Rectal smooth muscle tissue (tissue), 1 donor: ENCODE results near the gene ZSWIM6.

Experiments used
- H3K27ac ChIP-seq: one replicate; pipeline ENCODE4 v1.7.0; 2013; ENCODE audit warnings: low read depth, low read length, inconsistent platforms
- H3K27me3 ChIP-seq: one replicate; pipeline ENCODE4 v1.7.0; 2013; ENCODE audit warnings: low read length; ENCODE audit not compliant: control insufficient read depth, insufficient read depth
- H3K36me3 ChIP-seq: one replicate; pipeline ENCODE4 v1.7.0; 2013; ENCODE audit warnings: low read length; ENCODE audit not compliant: control insufficient read depth, insufficient read depth
- H3K4me1 ChIP-seq: one replicate; pipeline ENCODE4 v1.7.0; 2013; ENCODE audit warnings: low read length; ENCODE audit not compliant: control insufficient read depth, insufficient read depth
- H3K4me3 ChIP-seq: one replicate; pipeline ENCODE4 v1.7.0; 2013; ENCODE audit warnings: low read length
- H3K9ac ChIP-seq: one replicate; pipeline ENCODE4 v1.7.0; 2013; ENCODE audit warnings: low read length

ZSWIM6 gene

DNA sequence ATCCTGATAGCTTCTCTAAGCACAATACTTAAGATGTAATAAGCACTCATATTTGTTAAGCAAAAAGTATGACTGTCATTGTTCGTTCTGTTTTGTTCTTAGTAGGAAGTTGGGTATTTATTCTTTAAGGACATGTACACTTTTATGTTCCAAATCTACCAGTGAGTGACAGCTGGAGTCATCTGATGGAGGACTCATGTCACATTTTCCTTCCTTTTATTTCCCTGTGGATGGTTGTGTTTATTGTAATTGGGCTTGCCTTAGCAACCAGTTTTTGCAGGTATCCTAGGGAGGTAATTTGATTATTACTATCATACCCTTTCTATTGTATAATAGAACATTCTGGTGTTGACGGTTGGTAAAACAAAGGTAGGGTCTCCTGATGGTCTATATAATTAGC is 145.7 kb downstream of the ZSWIM6 start:
- Histone ChIP-seq H3K27ac (no peak overlapping the region), H3K4me1 (no peaks in the 10 kb centered on the region), H3K4me3 (no peak overlapping the region), H3K9ac (no peak overlapping the region), H3K36me3 (no peaks in the 10 kb centered on the region), H3K27me3 (no peaks in the 10 kb centered on the region)

DNA sequence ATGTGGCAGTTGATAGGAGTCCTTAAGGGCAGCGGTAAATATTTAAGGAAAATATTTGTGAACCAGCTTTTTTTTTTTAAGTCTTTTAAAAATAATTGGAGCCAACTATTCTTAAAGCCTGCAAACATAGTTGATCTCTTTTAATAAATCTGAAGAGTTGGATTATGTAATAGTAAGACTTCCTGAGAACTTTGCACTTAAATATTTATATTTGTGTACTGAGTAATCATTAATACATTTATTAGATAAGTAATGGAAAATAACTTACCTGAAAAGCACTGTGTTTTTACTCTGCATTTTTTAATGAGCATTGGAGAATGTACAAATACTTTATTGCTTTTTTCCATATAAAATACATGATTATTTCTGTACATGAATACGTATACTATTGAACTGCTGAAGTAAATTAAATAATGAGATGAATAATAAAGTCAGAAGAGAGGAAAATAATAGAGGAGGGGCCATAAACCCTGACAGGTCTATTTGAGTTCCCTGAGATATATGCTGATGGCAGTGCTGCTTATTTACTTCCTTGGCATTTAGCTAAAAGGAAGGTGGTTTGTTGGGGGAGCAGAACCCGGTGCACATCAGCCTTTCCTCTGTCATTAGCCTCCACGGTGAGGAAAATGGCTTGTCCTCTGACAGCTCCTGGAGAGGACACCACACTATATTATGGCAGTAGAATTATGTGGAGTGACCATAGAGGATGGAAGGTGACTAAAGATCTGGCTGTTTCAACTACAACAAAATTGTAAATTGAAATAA is 148.0 kb downstream of the ZSWIM6 start:
- H3K27ac ChIP-seq = no peak overlapping the region
- H3K4me1 ChIP-seq = no peaks in the 10 kb centered on the region
- H3K9ac ChIP-seq = no peak overlapping the region
- no peaks in the 10 kb centered on the region for H3K36me3 ChIP-seq
- H3K4me3 ChIP-seq = no peak overlapping the region
- H3K27me3 ChIP-seq = no peaks in the 10 kb centered on the region

DNA sequence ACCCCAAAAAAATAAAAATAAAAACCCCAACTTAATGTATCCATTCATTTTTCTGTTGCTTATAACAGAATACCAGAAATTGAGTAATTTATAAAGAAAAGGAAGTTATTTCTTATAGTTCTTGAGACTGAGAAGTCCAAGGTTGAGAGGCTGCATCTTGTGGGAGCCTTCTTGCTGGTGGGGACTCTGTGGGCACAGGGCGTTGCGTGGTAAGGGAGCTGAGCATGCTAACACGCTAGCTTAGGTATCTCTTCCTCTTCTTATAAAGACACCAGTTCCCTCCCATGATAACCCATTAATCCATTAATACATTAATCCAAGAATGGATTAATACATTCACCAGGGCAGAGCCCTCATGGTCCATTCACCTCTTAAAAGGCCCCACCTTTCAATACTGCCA is 150.9 kb downstream of the ZSWIM6 start:
- Histone ChIP-seq H3K4me1 (no peaks in the 10 kb centered on the region), H3K4me3 (no peak overlapping the region), H3K36me3 (no peaks in the 10 kb centered on the region), H3K9ac (no peak overlapping the region), H3K27ac (no peak overlapping the region), H3K27me3 (no peaks in the 10 kb centered on the region)

DNA sequence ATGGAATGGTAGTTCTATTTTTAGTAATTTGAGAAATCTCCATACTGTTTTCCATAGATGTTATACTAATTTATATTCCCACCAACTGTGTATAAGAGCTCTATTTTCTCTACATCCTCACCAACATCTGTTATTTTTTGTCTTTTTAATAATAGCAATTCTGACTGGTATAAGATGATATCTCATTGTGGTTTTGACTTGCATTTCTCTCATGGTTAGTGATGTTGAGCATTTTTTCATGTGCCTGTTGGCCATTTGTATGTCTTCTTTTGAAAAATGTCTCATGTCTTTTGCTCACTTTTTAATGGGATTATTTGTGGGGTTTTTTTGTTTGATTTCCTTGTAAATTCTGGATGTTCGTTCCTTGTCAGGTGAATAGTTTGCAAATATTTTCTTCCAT is 154.4 kb downstream of the ZSWIM6 start:
- Histone ChIP-seq H3K9ac (no peak overlapping the region), H3K4me3 (no peak overlapping the region), H3K36me3 (no peaks in the 10 kb centered on the region), H3K27me3 (no peaks in the 10 kb centered on the region), H3K4me1 (peaks cover 2% of the 10 kb centered on the region), H3K27ac (no peak overlapping the region)

DNA sequence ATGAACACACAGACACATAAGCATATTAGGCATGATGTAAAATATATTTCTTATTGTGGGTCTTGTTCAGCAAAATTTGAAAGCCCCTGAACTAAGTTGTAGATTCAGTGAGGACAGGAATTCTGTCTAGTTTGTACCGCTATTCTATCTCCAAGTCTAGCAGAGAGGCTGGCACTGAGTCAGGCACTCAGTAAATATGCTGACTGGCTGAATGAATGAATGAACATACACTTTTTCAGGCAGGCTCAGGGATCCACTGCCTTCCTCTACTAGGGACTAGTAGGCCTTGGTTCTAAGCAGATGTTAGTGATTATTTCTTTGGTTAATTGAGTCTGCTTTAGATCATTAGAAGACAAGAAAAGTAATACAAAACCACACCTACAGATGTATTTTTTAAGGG is 157.5 kb downstream of the ZSWIM6 start:
- no peak overlapping the region for H3K4me3 ChIP-seq
- no peak overlapping the region for H3K27ac ChIP-seq
- H3K4me1 ChIP-seq = peaks cover 2% of the 10 kb centered on the region
- peaks cover 2% of the 10 kb centered on the region for H3K36me3 ChIP-seq
- H3K27me3 ChIP-seq = no peaks in the 10 kb centered on the region
- H3K9ac ChIP-seq = no peak overlapping the region

DNA sequence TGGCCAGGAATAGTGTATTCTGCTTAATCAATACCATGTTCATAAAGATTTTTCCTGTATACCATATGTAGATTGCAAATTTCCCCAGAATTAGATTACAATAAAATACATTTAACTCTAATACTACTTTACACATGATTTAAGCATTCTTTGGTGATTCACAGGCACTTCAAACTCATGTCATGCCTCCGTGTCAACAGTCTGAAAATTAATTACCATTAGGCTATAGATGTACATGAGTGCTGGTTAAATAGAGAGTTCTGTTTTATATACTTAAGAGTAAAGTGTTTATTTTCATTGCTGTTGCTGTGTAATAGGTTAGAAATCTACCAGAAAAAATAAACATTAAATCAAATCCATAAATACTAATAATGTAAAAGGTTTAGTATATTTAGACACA is 159.8 kb downstream of the ZSWIM6 start:
- Histone ChIP-seq H3K36me3 (peaks cover 2% of the 10 kb centered on the region), H3K27ac (no peak overlapping the region), H3K9ac (no peak overlapping the region), H3K27me3 (no peaks in the 10 kb centered on the region), H3K4me1 (peaks cover 8% of the 10 kb centered on the region), H3K4me3 (no peak overlapping the region)

DNA sequence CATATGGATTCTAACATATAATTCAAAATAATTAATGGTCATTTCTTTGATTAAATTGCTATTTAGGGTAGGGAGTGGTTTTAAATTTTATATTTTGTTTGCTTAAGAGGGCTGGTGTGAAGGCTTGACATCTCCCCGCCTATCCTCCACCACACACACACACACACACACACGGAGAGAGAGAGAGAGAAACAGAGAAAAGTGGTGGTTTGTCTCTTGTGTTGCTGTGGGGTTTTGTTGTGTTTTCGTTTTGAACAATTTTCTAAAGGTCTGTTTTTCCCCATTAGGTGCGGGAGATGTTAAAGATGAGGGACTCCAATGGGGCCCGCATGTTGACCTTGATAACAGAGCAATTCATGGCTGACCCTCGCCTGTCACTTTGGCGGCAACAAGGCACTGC is 161.9 kb downstream of the ZSWIM6 start:
- Histone ChIP-seq H3K4me3 (no peak overlapping the region), H3K4me1 (peaks cover 11% of the 10 kb centered on the region), H3K36me3 (peaks cover 2% of the 10 kb centered on the region), H3K27ac (no peak overlapping the region), H3K27me3 (no peaks in the 10 kb centered on the region), H3K9ac (no peak overlapping the region)

DNA sequence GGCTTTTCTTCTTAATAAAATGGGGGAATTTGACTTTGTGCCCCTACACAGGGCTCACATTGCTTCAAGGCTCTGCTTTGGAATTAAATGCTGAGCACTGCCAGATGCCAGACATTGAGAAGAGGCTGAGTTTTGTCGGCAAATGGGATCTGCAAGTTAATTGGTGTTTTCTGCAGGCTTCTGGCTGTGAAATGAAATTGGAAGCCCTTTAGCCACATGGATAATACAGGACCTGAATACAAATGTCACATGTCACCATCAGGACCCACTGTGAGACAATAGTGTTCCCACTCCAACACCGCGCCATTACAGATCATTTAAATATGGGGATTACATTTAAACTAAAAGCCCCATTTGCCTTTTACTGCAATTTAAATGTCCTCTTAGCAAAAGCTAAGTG is 164.4 kb downstream of the ZSWIM6 start:
- peaks cover 4% of the 10 kb centered on the region for H3K36me3 ChIP-seq
- H3K4me1 ChIP-seq = peaks cover 12% of the 10 kb centered on the region
- H3K27ac ChIP-seq = no peak overlapping the region
- no peak overlapping the region for H3K9ac ChIP-seq
- no peaks in the 10 kb centered on the region for H3K27me3 ChIP-seq
- H3K4me3 ChIP-seq = no peak overlapping the region

DNA sequence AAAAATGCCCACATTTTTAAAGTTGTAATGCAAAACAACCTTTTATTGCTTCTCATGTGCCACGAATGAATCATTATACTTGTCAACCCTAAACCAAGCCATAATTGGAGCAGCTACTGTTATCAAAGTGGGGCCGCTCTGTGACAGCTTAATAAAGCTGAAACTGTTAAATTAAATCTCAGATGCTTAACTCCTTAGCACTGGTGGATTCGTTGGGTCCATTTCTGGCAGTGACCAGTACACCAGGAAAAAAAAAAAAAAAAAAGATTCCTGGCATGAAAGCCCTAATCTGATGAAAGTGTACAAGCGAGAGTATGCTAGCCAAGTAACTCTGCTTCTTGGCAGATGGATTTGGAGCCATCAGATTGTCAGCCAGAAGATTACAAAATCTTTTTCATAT is 164.8 kb downstream of the ZSWIM6 start:
- Histone ChIP-seq H3K27me3 (no peaks in the 10 kb centered on the region), H3K36me3 (peaks cover 4% of the 10 kb centered on the region), H3K4me1 (peaks cover 12% of the 10 kb centered on the region), H3K9ac (no peak overlapping the region), H3K4me3 (no peak overlapping the region), H3K27ac (no peak overlapping the region)

DNA sequence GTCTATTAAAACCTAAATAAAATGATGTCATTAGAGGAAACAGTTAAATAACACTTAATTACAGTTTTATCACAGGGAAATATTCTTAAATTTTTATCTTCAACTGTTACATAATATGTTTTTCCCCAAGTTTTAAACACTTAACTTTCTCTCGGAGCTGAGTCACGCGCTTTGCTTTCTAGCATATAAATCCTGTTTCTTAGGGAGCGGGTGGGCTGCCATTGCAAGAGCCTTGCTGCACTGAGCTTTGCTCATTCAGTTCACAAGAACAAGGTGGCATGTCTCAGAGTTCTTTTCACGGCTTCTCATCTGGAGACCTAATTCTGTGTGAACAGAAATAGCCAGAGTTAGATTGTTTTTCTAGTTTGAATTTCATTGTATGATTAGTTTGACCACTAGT is 166.1 kb downstream of the ZSWIM6 start:
- no peak overlapping the region for H3K9ac ChIP-seq
- H3K4me1 ChIP-seq = peaks cover 12% of the 10 kb centered on the region
- no peaks in the 10 kb centered on the region for H3K27me3 ChIP-seq
- H3K4me3 ChIP-seq = no peak overlapping the region
- H3K27ac ChIP-seq = no peak overlapping the region
- peaks cover 4% of the 10 kb centered on the region for H3K36me3 ChIP-seq

DNA sequence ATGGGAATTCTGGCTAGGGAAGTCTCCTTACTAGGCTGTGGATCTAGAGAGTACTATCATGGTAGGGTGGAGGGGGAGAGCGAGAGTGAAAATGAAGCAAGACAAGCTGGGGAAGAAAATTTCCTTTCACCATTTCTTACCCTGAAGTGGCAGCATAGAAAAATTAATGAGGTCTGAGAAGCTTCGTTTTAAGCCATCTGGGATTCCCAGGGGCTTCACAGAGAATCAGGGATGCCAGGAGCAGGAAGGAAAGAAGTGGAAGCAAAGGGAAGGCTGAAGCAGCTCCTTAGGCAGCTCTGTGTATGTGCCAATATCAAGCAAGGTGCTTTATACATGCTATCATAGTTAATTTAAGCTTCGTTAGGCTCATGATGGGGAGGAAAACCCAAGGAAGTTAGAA is 169.9 kb downstream of the ZSWIM6 start:
- no peak overlapping the region for H3K9ac ChIP-seq
- no peak overlapping the region for H3K27ac ChIP-seq

DNA sequence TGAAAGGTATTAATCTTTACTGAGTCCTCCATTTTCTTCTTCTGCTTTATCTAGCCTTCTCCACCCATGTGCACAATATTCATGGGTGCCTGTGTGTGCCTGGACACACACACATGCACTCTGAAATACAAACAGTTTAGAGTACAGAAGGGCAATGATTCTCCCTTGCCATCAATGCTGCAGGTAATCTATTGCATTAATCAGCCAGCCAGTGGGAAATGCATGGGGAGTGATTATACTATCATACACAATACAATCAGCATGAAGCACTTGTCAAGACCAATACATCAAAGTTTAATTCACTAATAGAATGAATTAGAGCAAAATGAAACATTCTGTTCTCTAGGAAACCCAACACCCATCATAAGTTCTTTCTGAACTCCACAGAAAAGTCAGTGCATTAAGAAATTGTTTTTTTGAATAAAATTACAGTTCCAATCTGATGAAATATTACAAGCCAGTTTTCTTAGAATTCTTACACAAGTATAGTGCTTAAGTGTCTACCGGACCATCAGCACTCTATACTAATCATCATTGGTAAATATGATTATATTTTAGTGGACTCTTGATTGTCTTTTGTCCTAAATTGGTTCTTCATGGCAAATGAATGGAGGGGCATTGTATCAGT is 172.2 kb downstream of the ZSWIM6 start:
- no peak overlapping the region for H3K4me3 ChIP-seq
- no peaks in the 10 kb centered on the region for H3K36me3 ChIP-seq
- H3K27ac ChIP-seq = no peak overlapping the region
- peaks cover 2% of the 10 kb centered on the region for H3K4me1 ChIP-seq
- H3K9ac ChIP-seq = no peak overlapping the region
- no peaks in the 10 kb centered on the region for H3K27me3 ChIP-seq

More for the DNA sequence above, 169.9 kb downstream of the ZSWIM6 start:
- Histone ChIP-seq H3K36me3 (peaks cover 3% of the 10 kb centered on the region), H3K4me3 (no peak overlapping the region), H3K27me3 (no peaks in the 10 kb centered on the region), H3K4me1 (peaks cover 6% of the 10 kb centered on the region)

DNA sequence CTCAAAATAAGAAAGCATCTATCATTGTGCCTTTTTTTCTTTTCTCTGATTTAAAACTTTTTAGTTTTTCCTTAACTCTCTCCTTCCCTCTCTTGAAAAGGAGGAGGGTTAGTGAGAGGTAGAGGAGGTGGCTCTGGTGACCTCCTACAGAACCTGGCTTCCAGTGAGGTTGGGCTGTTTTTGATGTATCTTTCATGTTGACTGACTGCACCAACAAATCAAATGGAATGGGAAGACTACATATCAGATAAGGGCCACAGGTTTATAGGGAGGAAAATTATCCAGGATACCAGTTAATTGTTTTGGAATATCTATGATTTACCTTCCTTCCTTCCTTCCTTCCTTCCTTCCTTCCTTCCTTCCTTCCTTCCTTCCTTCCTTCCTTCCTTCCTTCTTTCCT is 173.2 kb downstream of the ZSWIM6 start:
- H3K4me3 ChIP-seq = no peak overlapping the region
- H3K9ac ChIP-seq = no peak overlapping the region

More for the DNA sequence above, 173.2 kb downstream of the ZSWIM6 start:
- Histone ChIP-seq H3K4me1 (peaks cover 2% of the 10 kb centered on the region), H3K27me3 (no peaks in the 10 kb centered on the region), H3K36me3 (peaks cover 6% of the 10 kb centered on the region), H3K27ac (no peak overlapping the region)
